ENCODE results near the gene PPARG.

DNA sequence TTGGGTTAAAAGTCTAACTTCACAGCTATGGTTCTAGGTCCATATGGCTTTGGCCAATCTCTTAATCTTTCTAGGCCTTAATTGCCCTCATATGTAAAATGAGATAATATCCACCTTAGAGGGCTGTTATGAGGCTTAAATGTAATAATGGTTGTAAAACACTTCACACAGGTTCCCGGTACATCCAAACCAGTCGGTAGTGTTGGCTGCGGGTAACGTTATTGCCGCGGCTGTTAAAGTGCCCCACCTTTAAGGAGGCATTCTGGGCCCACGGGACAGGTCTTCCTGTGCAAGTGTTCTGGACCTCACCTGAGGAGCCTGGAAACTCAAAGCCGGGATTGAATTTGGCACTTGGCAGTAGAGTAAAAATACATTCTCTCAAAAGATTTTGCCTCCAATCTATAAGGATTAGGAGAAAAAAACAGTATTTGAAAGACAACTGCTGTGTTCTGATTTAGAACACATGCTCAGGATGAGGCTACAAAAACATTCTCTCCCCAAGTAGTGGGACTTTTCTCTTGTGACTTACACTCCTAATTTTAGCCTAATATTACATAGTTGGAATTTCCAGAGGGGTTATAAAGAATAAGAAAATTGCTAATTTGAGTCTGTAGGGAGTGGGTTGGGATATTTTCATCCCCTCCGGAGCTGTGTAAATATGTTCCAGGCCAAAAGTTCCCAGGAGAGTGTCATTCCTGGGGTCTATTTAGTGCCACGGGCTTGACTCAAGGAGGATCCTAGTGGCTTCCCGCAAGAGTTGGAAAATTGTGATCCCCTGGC, 150.5 kb downstream of the PPARG start:
- TF ChIP-seq TAF1 (IDR thresholded peaks at IDR 0.05; ENCODE audit: borderline replicate concordance, low read depth, low read length) (no peak), POLR2AphosphoS5 (IDR thresholded peaks at IDR 0.05; ENCODE audit: low read depth, low read length) (no peak)
